Effector CD8-positive, alpha-beta T cell (primary cell): ENCODE data around the gene ZNF74.
"Not testable (repeated sequence)": the region's sequence is repeated elsewhere in the genome, so short reads cannot be mapped to it uniquely, and the experiment has no call there.

ENCODE experiments used
- DNase-seq: peaks from one replicate; lab custom pipeline; 2025; lab: John Stamatoyannopoulos, UW

ZNF74 gene

GRCh38 chr22:20446383-20446970 lies 52.5 kb downstream of the ZNF74 start:
- no peak for DNase-seq

GRCh38 chr22:20448630-20449029 lies 54.7 kb downstream of the ZNF74 start:
- DNase-seq, result no peak

- no peak for DNase-seq
These were observed 56.0 kb downstream of the ZNF74 start for GRCh38 chr22:20449819-20450550.

- no peak for DNase-seq
These were observed 56.6 kb downstream of the ZNF74 start for GRCh38 chr22:20450551-20450906.

GRCh38 chr22:20451129-20451778 lies 57.3 kb downstream of the ZNF74 start:
- DNase-seq, result not testable (repeated sequence)

GRCh38 chr22:20451920-20452319 lies 58.0 kb downstream of the ZNF74 start:
- no peak for DNase-seq

GRCh38 chr22:20453222-20453621 lies 59.3 kb downstream of the ZNF74 start:
- no peak for DNase-seq

- no peak for DNase-seq
These were observed 61.7 kb downstream of the ZNF74 start for GRCh38 chr22:20455709-20456063.

- DNase-seq, result peak; percentile 50
These were observed 62.2 kb downstream of the ZNF74 start for GRCh38 chr22:20456064-20456721.

- DNase-seq, result no peak
These were observed 62.7 kb downstream of the ZNF74 start for GRCh38 chr22:20456722-20457076.

- no peak for DNase-seq
These were observed 63.7 kb downstream of the ZNF74 start for GRCh38 chr22:20457506-20458240.
